PC-3 (cell line): ENCODE data around the gene PLSCR1.

Source experiments
- CTCF ChIP-seq: fragments of 300-600 bp; sonication (generic); conservative IDR thresholded peaks from 2 replicates; pipeline ENCODE4 v1.5.1; 2017; ENCODE audit warnings: antibody characterized with exemption, low read depth, mild to moderate bottlenecking, low read length
- EZH2 ChIP-seq: fragments of 300-600 bp; sonication (generic); IDR thresholded peaks from one replicate; pipeline ENCODE4 v1.6.1; 2017; ENCODE audit warnings: antibody characterized with exemption, mild to moderate bottlenecking, low read length; ENCODE audit not compliant: unreplicated experiment
- EZH2phosphoT487 ChIP-seq: fragments of 300-600 bp; sonication (generic); IDR thresholded peaks from 2 replicates; pipeline ENCODE4 v1.6.1; 2018; ENCODE audit warnings: mild to moderate bottlenecking, antibody characterized with exemption, low read length, borderline replicate concordance

DNA sequence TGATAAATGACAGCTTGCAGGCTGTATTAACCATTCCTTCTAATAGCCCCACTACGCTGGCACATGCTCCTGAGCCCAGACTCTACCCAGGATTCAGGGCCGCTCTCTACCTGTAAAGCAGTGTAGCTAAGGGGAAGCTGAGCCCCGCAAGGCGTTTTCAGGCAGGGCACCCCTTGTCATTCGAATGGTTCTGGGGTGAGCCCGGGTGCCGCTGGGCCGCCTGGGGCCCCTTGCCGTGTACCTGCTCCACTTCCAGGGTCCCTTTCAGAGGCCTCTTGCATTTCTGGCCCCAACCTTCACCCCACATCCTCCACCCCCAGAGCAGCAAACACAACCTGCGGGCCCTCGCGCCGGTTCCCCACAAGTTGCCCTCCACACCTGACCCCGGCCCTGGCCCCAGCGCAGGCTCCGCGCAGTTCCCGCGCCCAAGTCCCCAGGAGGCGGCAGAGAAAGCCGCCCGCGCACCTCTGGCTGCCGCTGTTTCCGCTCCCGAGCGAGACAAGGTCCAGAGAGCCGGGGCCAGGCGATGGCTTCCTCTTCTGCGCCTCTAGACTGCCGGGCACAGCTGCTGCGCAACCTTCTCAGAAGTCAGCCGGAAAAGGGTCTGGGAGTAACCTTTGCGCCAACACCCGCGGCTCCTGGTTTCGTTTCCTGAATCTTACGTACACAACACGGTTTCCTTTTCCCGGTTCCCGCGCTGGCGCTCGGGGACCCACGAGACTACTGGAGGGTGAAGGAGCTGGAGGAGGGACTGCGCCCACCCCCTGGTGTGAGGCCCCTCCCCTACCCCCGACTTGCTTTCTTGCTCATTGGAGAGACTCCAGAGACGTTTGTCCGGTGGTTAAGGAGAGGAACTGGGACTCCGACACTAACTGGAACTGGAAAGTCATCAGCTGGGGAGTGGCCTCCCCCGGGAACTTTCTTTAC is at the start of gene PLSCR1:
- TF ChIP-seq EZH2 (no peak), CTCF (no peak), EZH2phosphoT487 (no peak)
